GM21423 (cell line): ENCODE results near the gene SMYD3.
A peak's percentile ranks its signal among the peaks of the same experiment; 100 is the strongest.
"Not testable (repeated sequence)": the region's sequence is repeated elsewhere in the genome, so short reads cannot be mapped to it uniquely, and the experiment has no call there.

Source experiments
- ATAC-seq: cut with Tn5 transposase; IDR thresholded peaks from one replicate; pipeline ENCODE4 v1.9.1; 2021; ENCODE audit warnings: mild to moderate bottlenecking, moderate library complexity; ENCODE audit not compliant: unreplicated experiment

SMYD3 gene

DNA sequence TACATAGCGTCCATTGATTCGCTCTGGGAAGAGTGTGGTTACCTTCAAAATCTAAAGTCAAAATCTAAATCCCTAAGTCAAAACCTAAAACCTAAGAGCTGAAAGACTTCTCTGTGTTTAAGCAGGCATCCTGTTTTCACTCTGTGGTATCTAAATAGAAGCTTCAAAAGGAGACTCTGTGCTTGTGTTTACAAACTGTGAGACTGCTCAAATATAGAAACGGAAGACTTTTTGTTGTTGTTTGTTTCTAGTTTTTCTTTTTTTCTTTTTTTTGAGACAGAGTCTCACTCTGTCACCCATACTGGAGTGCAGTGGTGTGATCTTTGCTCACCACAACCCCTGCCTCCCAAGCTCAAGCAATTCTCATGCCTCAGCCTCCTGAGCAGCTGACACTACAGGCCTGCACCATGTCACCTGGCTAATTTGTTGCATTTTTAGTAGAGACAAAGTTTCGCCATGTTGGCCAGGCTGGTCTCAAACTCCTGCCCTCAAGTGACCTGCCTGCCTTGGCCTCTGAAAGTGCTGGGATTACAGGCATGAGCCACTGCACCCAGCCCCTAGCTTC is 425.9 kb downstream of the SMYD3 start:
- no peak for ATAC-seq

DNA sequence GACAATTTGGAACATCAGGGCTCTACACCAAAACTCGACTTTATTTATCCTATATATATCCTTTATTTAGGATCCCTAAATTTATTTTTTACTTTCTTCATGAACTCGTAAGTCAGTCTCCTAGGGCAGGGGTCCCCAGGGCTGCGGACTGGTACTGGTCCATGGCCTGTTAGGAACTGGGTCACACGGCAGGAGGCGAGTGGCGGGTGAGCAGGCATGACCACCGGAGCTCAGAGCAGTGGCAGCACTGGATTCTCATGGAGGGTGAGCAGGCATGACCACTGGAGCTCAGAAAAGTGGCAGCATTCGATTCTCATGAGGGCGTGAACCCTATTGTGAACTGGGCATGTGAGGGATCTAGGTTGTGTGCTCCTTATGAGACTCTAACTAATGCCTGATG is 427.0 kb downstream of the SMYD3 start:
- no peak for ATAC-seq

GRCh38 chr1:246078888-246079252 is 428.2 kb downstream of the SMYD3 start:
- no peak for ATAC-seq

- no peak for ATAC-seq
Measured at GRCh38 chr1:246078126-246078887, 428.8 kb downstream of the SMYD3 start.

DNA sequence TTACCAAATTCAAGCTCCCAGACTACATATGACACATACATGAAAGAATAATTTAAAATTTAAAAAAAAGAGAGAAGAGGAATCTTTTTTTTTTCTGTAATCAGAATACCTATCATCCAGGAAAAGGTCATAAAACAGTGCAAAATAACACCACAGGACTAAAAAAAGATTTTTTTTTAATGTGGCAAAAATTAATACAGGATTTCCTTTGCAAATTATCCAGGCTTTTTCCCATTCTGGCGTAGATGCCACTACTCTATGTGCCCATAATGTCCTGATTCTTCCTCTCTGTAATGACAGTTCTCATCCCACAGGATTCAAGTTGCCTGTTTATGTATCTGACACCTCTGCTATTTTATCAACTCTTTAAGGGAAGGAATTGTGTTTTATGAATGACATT is 429.6 kb downstream of the SMYD3 start:
- ATAC-seq: no peak

DNA sequence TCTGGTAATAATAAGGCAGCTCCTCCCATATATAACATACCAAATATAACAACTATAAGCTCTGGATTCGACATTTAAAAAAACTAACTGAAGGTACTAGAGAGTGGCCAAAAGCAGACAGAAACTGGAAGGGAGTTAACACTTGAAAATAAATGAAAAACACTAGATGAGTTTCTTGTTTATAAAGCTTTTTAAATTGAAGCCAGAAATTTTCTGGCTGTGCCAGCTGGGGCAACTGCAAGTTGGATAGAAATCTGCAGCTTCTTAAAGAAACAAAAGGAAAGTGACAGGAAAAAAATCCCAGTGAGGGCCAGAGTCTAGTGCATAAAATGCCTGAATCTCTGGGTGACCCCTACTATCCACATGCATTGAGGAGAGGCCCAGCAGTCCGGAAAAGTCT is 432.7 kb downstream of the SMYD3 start:
- ATAC-seq: no peak

GRCh38 chr1:246072456-246072955 is 434.6 kb downstream of the SMYD3 start:
- ATAC-seq: no peak

GRCh38 chr1:246071981-246072380 is 435.1 kb downstream of the SMYD3 start:
- ATAC-seq: not testable (repeated sequence)

DNA sequence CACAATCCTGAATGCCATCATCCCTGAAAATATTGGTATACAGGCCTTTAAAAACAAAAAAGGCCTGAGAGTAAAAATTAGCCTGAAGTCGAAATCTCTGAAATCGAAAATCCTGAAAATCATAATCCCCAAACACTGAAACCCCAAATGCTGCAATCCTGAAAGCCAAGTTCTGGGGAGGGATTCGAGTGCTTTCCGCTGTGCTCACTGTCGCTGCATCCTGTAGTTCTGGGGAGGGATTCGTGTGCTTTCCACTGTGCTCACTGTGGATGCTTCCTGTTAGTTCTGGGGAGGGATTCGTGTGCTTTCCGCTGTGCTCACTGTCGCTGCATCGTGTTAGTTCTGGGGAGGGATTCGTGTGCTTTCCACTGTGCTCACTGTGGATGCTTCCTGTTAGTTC is 435.5 kb downstream of the SMYD3 start:
- ATAC-seq: not testable (repeated sequence)

- no peak for ATAC-seq
Measured at GRCh38 chr1:246069581-246069980, 437.5 kb downstream of the SMYD3 start.

DNA sequence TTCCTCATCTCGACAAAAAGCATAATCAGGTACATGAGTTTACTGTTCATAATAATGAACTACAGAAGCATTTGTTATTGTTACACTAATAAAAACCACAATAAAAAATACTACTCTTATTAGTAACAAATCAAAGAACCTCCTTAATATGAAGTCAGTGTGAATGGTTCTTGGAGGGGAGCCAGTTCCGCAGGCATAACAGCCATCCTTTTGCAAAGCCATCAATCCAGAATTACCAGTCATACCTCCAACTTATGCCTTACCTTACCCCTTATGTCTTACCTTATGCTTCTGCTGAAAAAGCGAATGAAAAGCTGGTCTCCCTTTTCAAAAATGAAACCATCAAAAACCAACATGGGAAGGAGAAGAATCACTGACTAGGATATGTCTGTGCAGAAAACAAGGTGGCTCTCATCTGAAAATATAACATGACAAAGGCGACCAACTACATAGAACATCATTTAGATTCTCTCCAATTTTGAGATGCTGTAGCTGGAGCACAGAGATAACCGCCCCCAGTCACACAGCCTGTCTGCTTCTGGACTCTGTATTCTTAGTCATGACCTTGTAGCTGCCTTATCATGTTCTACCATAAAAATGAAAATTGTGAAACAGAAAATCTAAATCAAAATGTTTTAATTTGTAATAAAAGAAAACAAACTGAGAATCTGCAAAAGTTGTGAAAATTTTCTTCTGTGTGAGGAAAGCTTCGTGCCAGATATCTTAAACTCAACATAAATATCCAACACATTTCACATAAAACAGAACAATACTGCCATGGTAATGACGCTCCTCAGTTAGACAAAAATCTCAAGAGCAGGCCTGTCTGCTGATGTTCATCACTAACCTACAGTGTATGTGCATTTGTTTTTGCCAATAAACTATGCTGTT is 438.2 kb downstream of the SMYD3 start:
- ATAC-seq: no peak

DNA sequence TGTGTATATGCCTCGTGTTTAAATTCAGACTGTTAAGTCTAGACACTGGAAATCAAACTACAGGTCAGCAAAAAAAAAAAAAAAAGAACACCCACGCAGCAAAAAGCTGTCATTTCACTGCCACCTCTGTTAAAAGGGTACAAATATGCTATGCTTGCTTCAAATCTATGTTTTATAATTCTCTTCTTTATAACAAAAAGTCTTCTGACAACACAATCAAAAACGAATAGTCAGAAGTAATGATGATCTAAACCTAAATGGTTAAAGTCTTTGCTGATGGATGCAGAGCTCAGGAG is 438.9 kb downstream of the SMYD3 start:
- no peak for ATAC-seq

DNA sequence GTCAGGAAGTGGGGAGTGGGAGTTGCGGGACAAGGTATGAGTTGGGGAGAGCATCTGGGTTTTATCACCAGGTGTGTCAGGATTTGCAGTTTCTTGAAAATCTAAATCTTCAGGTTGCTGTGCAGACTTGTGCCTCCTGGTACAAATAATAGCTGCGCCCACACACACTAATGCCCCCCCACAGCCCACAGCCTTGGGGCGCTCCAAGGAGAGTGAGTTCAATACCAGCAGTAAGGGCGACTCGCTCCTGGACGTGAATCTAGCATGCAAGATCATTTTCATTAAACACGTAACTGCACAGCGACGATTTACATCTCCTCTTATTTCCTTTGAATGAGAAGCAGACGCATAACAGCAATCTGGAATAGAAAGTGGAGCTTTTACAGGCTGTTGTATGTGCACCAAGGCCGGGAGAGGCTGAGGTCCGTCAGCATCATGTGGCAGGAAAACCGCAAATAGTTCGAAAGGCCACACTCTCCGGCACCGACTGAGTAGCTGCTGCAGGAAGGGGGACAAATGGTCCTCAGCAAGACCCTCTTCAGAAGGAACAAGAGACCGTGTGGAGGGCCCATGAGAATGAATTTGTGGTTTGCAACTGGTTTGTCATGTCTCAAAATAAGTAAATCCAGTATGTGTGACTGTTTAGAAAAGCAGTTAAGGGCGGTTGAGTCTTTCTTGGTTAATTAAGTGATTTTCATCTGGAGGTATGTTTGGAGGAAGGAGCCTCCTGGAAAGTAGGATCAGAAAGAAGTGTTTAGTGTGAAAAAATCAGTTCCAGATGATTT is 439.5 kb downstream of the SMYD3 start:
- peak; percentile 60 for ATAC-seq

DNA sequence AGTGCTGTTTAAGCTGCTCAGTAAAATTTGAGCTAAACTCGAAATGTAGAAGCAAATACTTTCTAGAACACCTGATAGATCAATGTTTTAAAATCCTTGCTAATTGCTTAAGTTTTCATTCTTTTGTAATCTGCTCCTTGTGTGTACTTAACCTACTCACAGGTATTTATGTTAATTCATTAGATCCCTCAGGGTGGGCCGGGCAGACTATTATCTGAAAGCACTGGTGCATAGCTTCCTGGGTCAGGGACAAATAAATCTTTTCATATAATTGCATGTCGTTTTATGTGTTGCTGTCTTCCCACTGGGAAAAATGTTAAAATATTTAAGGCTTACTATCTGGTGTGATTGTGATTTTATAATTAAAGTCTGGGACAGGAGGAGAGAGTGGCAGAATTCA is 440.5 kb downstream of the SMYD3 start:
- no peak for ATAC-seq

DNA sequence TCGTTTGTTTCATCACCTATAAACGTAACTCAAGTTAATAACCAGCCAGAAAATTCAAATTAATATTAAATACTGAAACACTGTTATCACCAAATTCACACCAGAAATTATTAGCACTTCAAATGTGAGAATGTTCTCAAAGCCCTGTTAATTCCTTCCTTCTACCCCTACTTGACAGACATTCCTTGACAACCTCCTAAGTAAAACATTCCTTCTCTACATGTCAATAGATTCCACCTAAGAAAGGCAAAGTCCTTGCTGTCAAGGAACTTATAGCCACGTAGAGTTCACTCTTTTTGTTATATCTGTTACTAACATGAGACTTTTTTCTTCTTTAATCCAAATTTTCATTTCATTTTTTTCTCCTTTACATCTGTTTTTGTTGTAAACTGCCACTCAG is 441.5 kb downstream of the SMYD3 start:
- no peak for ATAC-seq

GRCh38 chr1:246064891-246065290 is 442.2 kb downstream of the SMYD3 start:
- ATAC-seq: no peak

DNA sequence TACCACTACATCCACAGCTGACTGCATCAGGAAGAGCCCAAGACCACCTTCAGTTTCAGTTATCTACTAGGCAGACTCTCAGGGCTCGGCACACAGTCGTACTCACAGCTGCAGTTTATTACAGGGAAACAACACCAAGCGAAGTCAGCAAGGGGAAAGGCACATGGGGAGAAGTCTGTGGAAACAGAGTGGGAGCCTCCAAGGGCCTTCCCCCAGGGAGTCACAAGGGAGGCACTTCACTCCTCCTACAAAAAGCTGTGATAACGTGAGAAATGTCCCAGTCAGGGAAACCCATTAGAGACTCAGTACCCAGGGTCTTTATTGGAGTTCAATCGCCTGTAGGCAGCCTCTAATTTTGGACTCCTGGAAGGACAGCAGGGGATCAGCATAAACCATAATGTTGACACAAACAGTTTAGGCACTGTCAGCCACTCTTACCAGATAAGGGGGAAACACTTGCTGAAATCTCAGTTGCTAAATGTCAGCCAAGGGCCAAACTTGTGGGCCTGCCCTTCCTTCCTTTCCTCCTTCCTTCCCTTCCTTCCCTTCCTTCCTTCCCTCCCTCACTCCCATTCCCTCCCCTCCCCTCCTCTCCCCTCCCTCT is 444.0 kb downstream of the SMYD3 start:
- no peak for ATAC-seq

DNA sequence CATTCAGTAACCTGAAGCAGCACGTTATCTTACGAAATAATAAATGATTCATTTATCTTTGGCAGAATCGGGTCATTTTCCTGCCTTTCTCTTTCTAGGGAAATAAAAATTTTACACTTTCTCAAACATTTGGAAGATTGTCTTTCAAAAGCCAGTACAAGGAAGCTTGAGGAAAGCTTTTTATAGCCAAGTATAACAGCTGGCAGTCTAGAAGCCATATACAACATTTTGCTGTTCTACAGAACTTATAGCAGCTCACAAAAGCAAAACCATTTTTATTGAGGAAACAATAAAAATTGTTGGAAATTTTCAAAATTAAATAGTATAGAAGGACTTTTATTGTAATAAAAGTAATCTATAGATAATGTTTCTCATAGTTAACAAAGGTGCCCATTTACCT is 448.6 kb downstream of the SMYD3 start:
- ATAC-seq: no peak

- ATAC-seq: no peak
Measured at GRCh38 chr1:246052603-246053002, 454.5 kb downstream of the SMYD3 start.

DNA sequence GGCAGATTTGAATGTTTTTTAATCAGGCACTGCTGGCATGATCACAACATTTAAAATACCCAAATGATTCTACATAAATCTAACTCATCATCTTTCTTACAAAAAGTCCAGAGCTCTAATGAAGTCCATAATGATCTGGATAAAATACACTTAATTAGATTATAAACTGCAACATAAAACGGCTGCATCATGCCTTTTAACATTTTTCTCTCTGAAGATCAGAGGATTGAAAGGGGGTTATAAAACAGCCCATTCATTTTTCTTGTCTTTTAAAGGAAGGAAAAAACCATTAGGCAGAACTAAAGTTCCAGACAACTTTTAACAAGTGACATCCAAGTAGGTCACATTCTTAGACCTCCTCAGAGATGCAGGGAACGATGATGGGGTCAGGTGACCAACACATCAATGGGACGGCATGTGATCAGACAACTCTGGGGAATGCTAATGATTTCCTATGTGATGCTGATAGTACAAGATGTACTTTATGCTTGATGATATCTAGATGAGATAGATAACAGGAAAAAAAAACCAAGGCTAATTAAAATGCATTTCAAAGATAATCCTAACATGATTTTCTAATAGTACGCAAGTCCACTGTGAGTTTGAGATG is 455.1 kb downstream of the SMYD3 start:
- no peak for ATAC-seq
